OCI-LY1 (cell line): ENCODE data around the gene CAPZA1.

Experiments
- H2AFZ ChIP-seq: fragments of 200-600 bp; sonication (generic), shearing (Covaris generic); 2 replicates; pipeline ENCODE4 v1.6.0; 2014; ENCODE audit warnings: antibody characterized with exemption, mild to moderate bottlenecking, low read length
- H3F3A ChIP-seq: fragments of 200-600 bp; sonication (generic), shearing (Covaris generic); 2 replicates; pipeline ENCODE4 v1.6.0; 2014; ENCODE audit warnings: mild to moderate bottlenecking, antibody characterized with exemption, low read length, moderate library complexity; ENCODE audit not compliant: insufficient read depth
- H3K27ac ChIP-seq: fragments of 200-600 bp; sonication (generic); 2 replicates; pipeline ENCODE4 v1.5.1; 2014; ENCODE audit warnings: low read length, mixed run types, mild to moderate bottlenecking, low read depth; ENCODE audit not compliant: poor library complexity, severe bottlenecking
- H3K27me3 ChIP-seq: fragments of 200-600 bp; sonication (generic); 2 replicates; pipeline ENCODE4 v1.6.0; 2014; ENCODE audit warnings: antibody characterized with exemption, mild to moderate bottlenecking, low read length, moderate library complexity; ENCODE audit not compliant: insufficient read depth
- H3K36me3 ChIP-seq: fragments of 200-600 bp; sonication (generic); 2 replicates; pipeline ENCODE4 v1.6.1; 2014; ENCODE audit warnings: mild to moderate bottlenecking, antibody characterized with exemption, low read length, moderate library complexity, mixed read lengths; ENCODE audit not compliant: insufficient read depth
- H3K4me1 ChIP-seq: fragments of 200-600 bp; sonication (generic); 2 replicates; pipeline ENCODE4 v1.5.1; 2014; ENCODE audit warnings: mild to moderate bottlenecking, low read length, moderate library complexity; ENCODE audit not compliant: insufficient read depth, severe bottlenecking
- H3K4me2 ChIP-seq: fragments of 200-600 bp; sonication (generic), shearing (Covaris generic); 2 replicates; pipeline ENCODE4 v1.6.1; 2014; ENCODE audit warnings: low read length
- H3K4me3 ChIP-seq: fragments of 200-600 bp; sonication (generic); 2 replicates; pipeline ENCODE4 v1.5.1; 2014; ENCODE audit warnings: low read length, low read depth, mild to moderate bottlenecking, mixed read lengths; ENCODE audit not compliant: poor library complexity, severe bottlenecking
- H3K79me2 ChIP-seq: fragments of 200-600 bp; shearing (Covaris generic); 2 replicates; pipeline ENCODE4 v1.6.1; 2016; ENCODE audit warnings: mixed run types, low read length, mixed read lengths; ENCODE audit not compliant: insufficient read depth
- H3K9ac ChIP-seq: fragments of 200-600 bp; sonication (generic), shearing (Covaris generic); 2 replicates; pipeline ENCODE4 v1.6.1; 2014; ENCODE audit warnings: mild to moderate bottlenecking, low read length, mixed read lengths
- H3K9me2 ChIP-seq: fragments of 200-600 bp; sonication (generic), shearing (Covaris generic); 2 replicates; pipeline ENCODE4 v1.6.1; 2014; ENCODE audit warnings: low read depth, mild to moderate bottlenecking, low read length, mixed read lengths
- H3K9me3 ChIP-seq: fragments of 200-600 bp; shearing (Covaris generic); 2 replicates; pipeline ENCODE4 v1.6.1; 2014; ENCODE audit warnings: low read length, mixed read lengths
- H4K20me1 ChIP-seq: fragments of 200-600 bp; sonication (generic), shearing (Covaris generic); 2 replicates; pipeline ENCODE4 v1.6.0; 2016; ENCODE audit warnings: mild to moderate bottlenecking, low read length; ENCODE audit not compliant: insufficient read depth
- EZH2 ChIP-seq: fragments of 200-600 bp; sonication (generic), shearing (Covaris generic); IDR thresholded peaks from 2 replicates; pipeline ENCODE4 v1.8.0; 2017; ENCODE audit warnings: borderline replicate concordance, mixed run types, mild to moderate bottlenecking, antibody characterized with exemption, low read length, moderate library complexity, mixed read lengths
- TF ChIP-seq, protein P1 (sequence below): fragments of 200-600 bp; sonication (generic), shearing (Covaris generic); IDR thresholded peaks from 2 replicates; pipeline ENCODE4 v1.5.1; 2017; ENCODE audit warnings: mild to moderate bottlenecking, antibody characterized with exemption, low read length, moderate library complexity, mixed read lengths

CAPZA1 gene

GRCh38 chr1:112672842-112673241 lies 53.2 kb downstream of the CAPZA1 start:
- no peak overlapping the region for H3K4me2 ChIP-seq
- H3K4me3 ChIP-seq, result no peak overlapping the region
- no peak overlapping the region for H2AFZ ChIP-seq
- no peak overlapping the region for H3K9ac ChIP-seq
- H3K27me3 ChIP-seq, result no peaks in the 10 kb centered on the region
- no peaks in the 10 kb centered on the region for H3K9me2 ChIP-seq
- H3K9me3 ChIP-seq, result no peaks in the 10 kb centered on the region
- no peaks in the 10 kb centered on the region for H4K20me1 ChIP-seq
- TF ChIP-seq, protein P1, sequence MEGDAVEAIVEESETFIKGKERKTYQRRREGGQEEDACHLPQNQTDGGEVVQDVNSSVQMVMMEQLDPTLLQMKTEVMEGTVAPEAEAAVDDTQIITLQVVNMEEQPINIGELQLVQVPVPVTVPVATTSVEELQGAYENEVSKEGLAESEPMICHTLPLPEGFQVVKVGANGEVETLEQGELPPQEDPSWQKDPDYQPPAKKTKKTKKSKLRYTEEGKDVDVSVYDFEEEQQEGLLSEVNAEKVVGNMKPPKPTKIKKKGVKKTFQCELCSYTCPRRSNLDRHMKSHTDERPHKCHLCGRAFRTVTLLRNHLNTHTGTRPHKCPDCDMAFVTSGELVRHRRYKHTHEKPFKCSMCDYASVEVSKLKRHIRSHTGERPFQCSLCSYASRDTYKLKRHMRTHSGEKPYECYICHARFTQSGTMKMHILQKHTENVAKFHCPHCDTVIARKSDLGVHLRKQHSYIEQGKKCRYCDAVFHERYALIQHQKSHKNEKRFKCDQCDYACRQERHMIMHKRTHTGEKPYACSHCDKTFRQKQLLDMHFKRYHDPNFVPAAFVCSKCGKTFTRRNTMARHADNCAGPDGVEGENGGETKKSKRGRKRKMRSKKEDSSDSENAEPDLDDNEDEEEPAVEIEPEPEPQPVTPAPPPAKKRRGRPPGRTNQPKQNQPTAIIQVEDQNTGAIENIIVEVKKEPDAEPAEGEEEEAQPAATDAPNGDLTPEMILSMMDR, result peak; percentile 33
- TF ChIP-seq EZH2, result no peak
- peaks cover 40% of the 10 kb centered on the region for H3K4me1 ChIP-seq
- H3K79me2 ChIP-seq, result no peaks in the 10 kb centered on the region
- H3K36me3 ChIP-seq, result peaks cover 46% of the 10 kb centered on the region
- peak overlapping the region; percentile 30 for H3K27ac ChIP-seq
- no peaks in the 10 kb centered on the region; the same call in 1 of the 2 replicates for H3F3A ChIP-seq

- Histone ChIP-seq H2AFZ (no peak overlapping the region), H3K79me2 (no peaks in the 10 kb centered on the region), H3K27me3 (no peaks in the 10 kb centered on the region), H3K9ac (peak overlapping the region; percentile 82), H3K9me2 (no peaks in the 10 kb centered on the region), H3K9me3 (no peaks in the 10 kb centered on the region), H3K4me1 (peaks cover 48% of the 10 kb centered on the region), H3K36me3 (peaks cover 36% of the 10 kb centered on the region), H3K4me2 (peak overlapping the region; percentile 70), H3K4me3 (peak overlapping the region; percentile 73), H4K20me1 (no peaks in the 10 kb centered on the region), H3K27ac (peak overlapping the region; percentile 39), H3F3A (no peaks in the 10 kb centered on the region)
- no peak for TF ChIP-seq EZH2
- TF ChIP-seq, protein P1, result peak; percentile 48; the same call in 1 of the 2 replicates
These were observed 54.2 kb downstream of the CAPZA1 start for GRCh38 chr1:112673592-112674439.

DNA sequence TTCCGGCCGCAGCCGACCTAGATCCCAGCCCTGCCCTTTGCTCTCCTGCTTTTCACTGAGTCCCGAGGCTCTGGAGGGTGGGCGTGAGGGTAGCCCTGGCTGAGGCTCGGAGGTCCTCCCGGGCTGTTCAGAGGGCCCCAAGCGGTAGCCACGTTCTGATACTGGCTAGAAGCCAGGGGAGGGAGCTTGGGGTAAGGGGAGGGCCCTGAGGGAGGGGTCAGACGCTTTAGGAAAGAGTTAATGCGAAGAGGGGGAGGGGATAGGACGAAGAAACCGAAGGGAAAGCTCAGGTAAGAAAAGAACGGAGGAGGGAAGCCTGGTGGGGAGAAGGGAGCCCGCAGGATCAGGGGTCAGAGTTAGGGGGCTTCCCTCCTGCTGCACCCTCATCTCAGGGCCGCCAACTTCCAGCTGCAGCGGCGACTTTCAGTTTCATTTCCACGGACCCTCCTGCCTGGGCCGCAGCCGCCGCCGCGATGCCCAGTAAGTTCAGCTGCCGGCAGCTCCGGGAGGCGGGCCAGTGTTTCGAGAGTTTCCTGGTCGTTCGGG lies 54.9 kb downstream of the CAPZA1 start, which contains the start of gene MOV10:
MOV10 (plus strand) TSS at position 220 of the 546 bp plus-strand sequence; CDS start at position 474, 254 bp downstream.
- H3K36me3 ChIP-seq, result peaks cover 29% of the 10 kb centered on the region
- peaks cover 48% of the 10 kb centered on the region for H3K4me1 ChIP-seq
- H3F3A ChIP-seq, result no peaks in the 10 kb centered on the region
- TF ChIP-seq EZH2, result no peak
- TF ChIP-seq, protein P1, result no peak
- H3K9me2 ChIP-seq, result no peaks in the 10 kb centered on the region
- H4K20me1 ChIP-seq, result no peaks in the 10 kb centered on the region
- H3K9me3 ChIP-seq, result no peaks in the 10 kb centered on the region
- H3K27me3 ChIP-seq, result no peaks in the 10 kb centered on the region
- H3K4me2 ChIP-seq, result peak within 1 kb of the TSS; percentile 70
- no peaks in the 10 kb centered on the region for H3K79me2 ChIP-seq
- H3K9ac ChIP-seq, result peak within 1 kb of the TSS; percentile 82
- peak within 1 kb of the TSS; percentile 68 for H3K27ac ChIP-seq
- H3K4me3 ChIP-seq, result peak within 1 kb of the TSS; percentile 73
- no peak within 1 kb of the TSS for H2AFZ ChIP-seq
